AG04450 (cell line): ENCODE measurements around the gene BNIP2. TPM values are rescaled to one million over a fixed set of nuclear protein-coding genes. Genes with fewer than 3 reads are reported as not detected.

Experiments
- CTCF ChIA-PET: fragments of 300-600, 350-600 bp; formaldehyde crosslinking; extraction: SDS; loops from one replicate; lab custom pipeline; 2022; ENCODE audit warnings: antibody characterized with exemption, inconsistent platforms; lab: Charles Lee
- POLR2A ChIA-PET: fragments of 350-600 bp; formaldehyde crosslinking; extraction: SDS; loops from one replicate; lab custom pipeline; 2021; ENCODE audit warnings: antibody characterized with exemption, inconsistent platforms; lab: Yijun Ruan, JAX
- DNase-seq: peaks from one replicate; pipeline ENCODE4 v3.0.0-alpha.2; 2011; ENCODE audit warnings: low read depth, low spot score
- H3K27ac ChIP-seq: one replicate; pipeline ENCODE4 v1.5.1; 2012; ENCODE audit warnings: low read depth, low read length, control low read depth
- H3K27me3 ChIP-seq: one replicate; pipeline ENCODE4 v1.6.0; 2012; ENCODE audit warnings: low read length; ENCODE audit not compliant: control insufficient read depth, insufficient read depth
- H3K4me3 ChIP-seq: 2 replicates; pipeline ENCODE4 v1.5.1; 2011; ENCODE audit warnings: mild to moderate bottlenecking, low read depth, low read length, control low read depth
- H3K9me3 ChIP-seq: 2 replicates; pipeline ENCODE4 v1.5.1; 2012; ENCODE audit warnings: low read length; ENCODE audit not compliant: control insufficient read depth, insufficient read depth
- CTCF ChIP-seq: IDR thresholded peaks from 2 replicates; pipeline ENCODE4 v1.5.1; 2011; ENCODE audit warnings: low read depth, low read length, control low read depth, inconsistent platforms
- polyA plus RNA-seq: library from polyadenylated mRNA; depleted of rRNA; stranded (reverse); fragments of >200 nt; gene quantifications from 2 replicates; pipeline ENCODE4 v1.2.3, GENCODE V29; 2011

Gene BNIP2
- polyA plus RNA-seq, 1 experiment: 65.9 TPM

GRCh38 chr15:59659366-59659765 lies 29.8 kb downstream of the BNIP2 start:
- ChIA-PET POLR2A (no interaction called here), CTCF (interaction anchor here (1.0 kb wide), 1 partner anchor 668 kb away, joined by 5 read pairs; no protein-coding TSS in a partner anchor)
- DNase-seq: no peak
- H3K9me3 ChIP-seq: no peaks in the 10 kb centered on the region
- no peaks in the 10 kb centered on the region for H3K27me3 ChIP-seq
- no peak for TF ChIP-seq CTCF
- H3K27ac ChIP-seq: no peak overlapping the region
- H3K4me3 ChIP-seq: no peak overlapping the region

GRCh38 chr15:59657635-59658125 lies 31.4 kb downstream of the BNIP2 start:
- TF ChIP-seq CTCF: no peak
- Histone ChIP-seq H3K27me3 (no peaks in the 10 kb centered on the region), H3K27ac (no peak overlapping the region), H3K9me3 (no peaks in the 10 kb centered on the region), H3K4me3 (peak overlapping the region; percentile 82)
- CTCF ChIA-PET: no interaction called here
- POLR2A ChIA-PET: interaction anchor here (0.6 to 1.5 kb wide), 10 partner anchors 9 to 1456 kb away, joined by 3 to 9 read pairs (median 4); partner anchors contain the start of gene BNIP2
- DNase-seq: no peak

- POLR2A ChIA-PET: interaction anchor here (0.6 to 1.5 kb wide), 10 partner anchors 9 to 1456 kb away, joined by 3 to 9 read pairs (median 4); partner anchors contain the start of gene BNIP2
These were observed 32.1 kb downstream of the BNIP2 start, which contains the start of gene GTF2A2 for GRCh38 chr15:59656897-59657634. Gene GTF2A2 (minus strand): TSS chr15:59657515. CDS start chr15:59652277, 5,238 bp downstream.

GRCh38 chr15:59654046-59654445 lies 35.1 kb downstream of the BNIP2 start:
- H3K27me3 ChIP-seq: no peaks in the 10 kb centered on the region
- no peaks in the 10 kb centered on the region for H3K9me3 ChIP-seq
- no peak overlapping the region for H3K27ac ChIP-seq
- ChIA-PET POLR2A (no interaction called here), CTCF (interaction anchor here (0.8 to 1.5 kb wide), 3 partner anchors 12 to 122 kb away, joined by 4 to 5 read pairs (median 5); no protein-coding TSS in a partner anchor)
- no peak for DNase-seq
- no peak for TF ChIP-seq CTCF
- no peak overlapping the region for H3K4me3 ChIP-seq

More at GRCh38 chr15:59656897-59657634, 32.1 kb downstream of the BNIP2 start, which contains the start of gene GTF2A2:
- peak within 1 kb of the TSS; percentile 75 for H3K27ac ChIP-seq
- H3K27me3 ChIP-seq: no peaks in the 10 kb centered on the region
- peak within 1 kb of the TSS; percentile 82 for H3K4me3 ChIP-seq
- no peaks in the 10 kb centered on the region for H3K9me3 ChIP-seq
- no peak for TF ChIP-seq CTCF
- CTCF ChIA-PET: interaction anchor here (1.0 to 1.1 kb wide), 2 partner anchors 10 to 1586 kb away, joined by 3 to 5 read pairs; no protein-coding TSS in a partner anchor
- peak; percentile 83 for DNase-seq

GRCh38 chr15:59649603-59650002 lies 39.5 kb downstream of the BNIP2 start:
- H3K27me3 ChIP-seq: no peaks in the 10 kb centered on the region
- no peak overlapping the region for H3K4me3 ChIP-seq
- TF ChIP-seq CTCF: no peak
- no peaks in the 10 kb centered on the region for H3K9me3 ChIP-seq
- H3K27ac ChIP-seq: no peak overlapping the region
- ChIA-PET POLR2A (no interaction called here), CTCF (interaction anchor here (1.0 to 3.3 kb wide), 2 partner anchors 116 to 677 kb away, joined by 5 to 12 read pairs; no protein-coding TSS in a partner anchor)
- no peak for DNase-seq
